Measurements from ENCODE around the gene NDUFS7. TPM values are rescaled to one million over a fixed set of nuclear protein-coding genes. Genes with fewer than 3 reads are reported as not detected.

The NDUFS7 gene
- total RNA-seq, 2 experiments from 2014 or later = 117 to 119 TPM

DNA sequence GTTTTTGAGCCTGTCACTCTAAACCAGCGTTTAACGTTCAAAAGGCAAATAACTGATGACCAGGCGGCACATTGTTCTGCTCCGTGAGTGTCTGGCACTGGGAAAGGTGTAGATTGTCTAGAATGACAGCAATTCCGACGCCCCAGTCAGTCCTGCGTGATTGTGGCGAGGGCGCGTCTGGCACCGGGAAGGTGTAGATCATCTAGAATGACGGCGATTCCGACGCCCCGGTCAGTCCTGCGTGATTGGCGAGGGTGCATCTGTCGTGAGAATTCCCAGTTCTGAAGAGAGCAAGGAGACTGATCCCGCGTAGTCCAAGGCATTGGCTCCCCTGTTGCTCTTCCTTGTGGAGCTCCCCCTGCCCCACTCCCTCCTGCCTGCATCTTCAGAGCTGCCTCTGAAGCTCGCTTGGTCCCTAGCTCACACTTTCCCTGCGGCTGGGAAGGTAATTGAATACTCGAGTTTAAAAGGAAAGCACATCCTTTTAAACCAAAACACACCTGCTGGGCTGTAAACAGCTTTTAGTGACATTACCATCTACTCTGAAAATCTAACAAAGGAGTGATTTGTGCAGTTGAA is 26.1 kb upstream of the NDUFS7 start:
- ChIA-PET POLR2A (no interaction called here), CTCF (interaction anchor here (0.7 kb wide), 1 partner anchor 80 kb away, joined by 3 read pairs; no protein-coding TSS in a partner anchor)
- Mint-ChIP-seq H3K36me3 (peaks cover 45% of the 10 kb centered on the region), H3K9me3 (no peaks in the 10 kb centered on the region), H3K27me3 (no peaks in the 10 kb centered on the region), H3K27ac (no peak overlapping the region), H3K4me1 (ENCODE audit: low read depth) (peaks cover 19% of the 10 kb centered on the region), H3K4me3 (no peak overlapping the region)
- intact Hi-C loops (cut with micrococcal nuclease) = no loop called here
- DNase-seq = no peak

DNA sequence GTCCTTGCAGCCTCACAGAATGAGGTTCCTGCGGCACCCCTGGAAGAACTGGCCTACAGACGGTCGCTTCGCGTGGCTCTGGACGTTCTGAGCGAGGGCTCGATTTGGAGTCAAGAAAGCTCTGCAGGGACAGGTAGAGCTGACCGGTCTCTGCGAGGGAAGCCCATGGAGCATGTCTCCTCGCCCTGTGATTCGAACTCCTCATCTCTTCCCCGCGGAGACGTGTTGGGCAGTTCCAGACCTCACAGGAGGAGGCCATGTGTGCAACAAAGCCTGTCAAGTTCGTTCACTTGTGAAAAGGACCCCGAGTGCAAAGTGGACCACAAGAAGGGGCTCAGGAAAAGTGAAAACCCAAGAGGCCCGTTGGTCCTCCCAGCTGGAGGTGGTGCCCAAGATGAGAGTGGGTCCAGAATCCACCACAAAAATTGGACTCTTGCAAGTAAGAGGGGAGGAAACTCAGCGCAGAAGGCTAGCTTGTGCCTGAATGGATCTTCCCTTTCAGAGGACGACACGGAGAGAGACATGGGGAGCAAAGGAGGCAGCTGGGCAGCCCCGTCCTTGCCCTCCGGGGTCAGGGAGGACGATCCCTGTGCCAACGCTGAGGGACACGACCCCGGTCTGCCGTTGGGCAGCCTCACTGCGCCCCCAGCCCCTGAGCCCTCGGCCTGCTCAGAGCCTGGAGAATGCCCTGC is 23.4 kb upstream of the NDUFS7 start:
- Mint-ChIP-seq H3K9me3 (no peaks in the 10 kb centered on the region), H3K4me3 (no peak overlapping the region), H3K4me1 (ENCODE audit: low read depth) (peaks cover 35% of the 10 kb centered on the region), H3K27me3 (no peaks in the 10 kb centered on the region), H3K36me3 (peaks cover 60% of the 10 kb centered on the region), H3K27ac (no peak overlapping the region)
- intact Hi-C loops (cut with micrococcal nuclease) = no loop called here
- ChIA-PET CTCF (no interaction called here), POLR2A (interaction anchor here (0.6 kb wide), 1 partner anchor 14 kb away, joined by 4 read pairs; no protein-coding TSS in a partner anchor)
- DNase-seq = no peak

DNA sequence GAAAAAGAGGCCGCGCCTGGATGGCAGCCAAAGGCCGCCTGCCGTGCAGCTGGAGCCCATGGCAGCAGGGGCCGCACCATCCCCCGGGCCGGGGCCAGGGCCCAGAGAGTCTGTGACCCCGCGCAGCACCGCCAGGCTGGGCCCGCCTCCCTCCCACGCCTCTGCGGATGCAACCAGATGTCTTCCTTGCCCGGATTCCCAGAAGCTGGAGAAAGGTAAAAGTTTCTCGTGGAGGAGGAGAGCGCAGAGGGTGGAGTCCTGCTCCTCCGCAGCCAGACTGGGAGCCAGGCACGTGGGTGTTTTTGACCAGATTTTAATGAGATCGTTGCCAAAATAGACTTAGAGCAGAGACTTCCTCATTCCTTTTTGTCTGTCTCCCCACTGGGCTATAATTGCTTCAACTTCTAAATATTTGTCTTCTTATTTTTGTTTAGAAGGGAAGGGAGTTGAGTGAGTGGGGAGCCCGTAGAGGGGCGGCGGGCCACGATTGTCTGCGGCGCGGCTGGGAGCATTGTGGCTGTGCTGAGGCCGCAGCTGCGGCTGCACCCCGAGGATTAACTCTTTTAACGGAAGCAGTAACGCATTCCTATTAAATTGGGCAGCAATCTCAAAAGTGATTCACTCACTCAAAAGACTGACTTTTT is 22.8 kb upstream of the NDUFS7 start:
- intact Hi-C loops (cut with micrococcal nuclease) = no loop called here
- Mint-ChIP-seq H3K27me3 (no peaks in the 10 kb centered on the region), H3K27ac (no peak overlapping the region), H3K4me3 (no peak overlapping the region), H3K9me3 (no peaks in the 10 kb centered on the region), H3K36me3 (peaks cover 63% of the 10 kb centered on the region), H3K4me1 (ENCODE audit: low read depth) (peaks cover 30% of the 10 kb centered on the region)
- ChIA-PET CTCF (no interaction called here), POLR2A (no interaction called here)
- no peak for DNase-seq

DNA sequence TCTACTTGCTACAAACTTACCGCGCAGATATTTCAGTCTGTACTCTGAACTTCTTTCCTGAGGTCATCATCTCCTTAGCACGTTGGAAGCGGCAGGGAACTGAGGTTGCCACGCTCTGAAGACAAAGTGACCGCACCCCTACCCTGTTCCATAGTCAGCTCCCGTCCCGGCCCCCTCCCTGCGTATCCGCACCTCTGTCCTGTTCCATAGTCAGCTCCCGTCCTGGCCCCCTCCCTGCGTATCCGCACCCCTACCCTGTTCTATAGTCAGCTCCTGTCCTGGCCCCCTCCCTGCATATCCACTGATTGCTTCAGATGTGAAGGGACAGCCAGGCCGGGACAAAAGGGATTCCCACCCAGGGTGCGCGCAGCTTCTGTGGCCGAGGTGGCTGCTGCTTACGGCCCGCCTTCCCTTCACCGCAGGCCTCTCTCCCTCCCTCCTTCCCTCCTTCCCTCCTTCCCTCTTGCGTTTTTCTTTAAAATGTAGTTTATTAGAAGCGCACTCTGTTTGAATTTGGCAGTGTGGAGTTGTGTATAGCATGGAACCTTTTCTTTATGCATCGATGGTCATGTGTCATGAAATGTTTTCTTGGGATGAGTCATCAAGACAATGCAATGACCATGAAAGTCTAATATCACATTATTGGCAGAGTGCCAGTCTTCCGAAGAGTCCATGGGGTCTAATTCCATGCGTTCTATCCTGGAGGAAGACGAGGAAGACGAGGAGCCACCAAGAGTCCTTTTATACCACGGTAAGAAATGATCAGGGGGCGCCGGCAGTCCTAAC is 21.9 kb upstream of the NDUFS7 start:
- POLR2A ChIA-PET = no interaction called here
- intact Hi-C loops (cut with micrococcal nuclease) = no loop called here
- CTCF ChIA-PET = no interaction called here
- Mint-ChIP-seq H3K36me3 (peaks cover 65% of the 10 kb centered on the region), H3K9me3 (no peaks in the 10 kb centered on the region), H3K4me3 (no peak overlapping the region), H3K4me1 (ENCODE audit: low read depth) (peaks cover 24% of the 10 kb centered on the region), H3K27me3 (no peaks in the 10 kb centered on the region), H3K27ac (no peak overlapping the region)
- no peak for DNase-seq

DNA sequence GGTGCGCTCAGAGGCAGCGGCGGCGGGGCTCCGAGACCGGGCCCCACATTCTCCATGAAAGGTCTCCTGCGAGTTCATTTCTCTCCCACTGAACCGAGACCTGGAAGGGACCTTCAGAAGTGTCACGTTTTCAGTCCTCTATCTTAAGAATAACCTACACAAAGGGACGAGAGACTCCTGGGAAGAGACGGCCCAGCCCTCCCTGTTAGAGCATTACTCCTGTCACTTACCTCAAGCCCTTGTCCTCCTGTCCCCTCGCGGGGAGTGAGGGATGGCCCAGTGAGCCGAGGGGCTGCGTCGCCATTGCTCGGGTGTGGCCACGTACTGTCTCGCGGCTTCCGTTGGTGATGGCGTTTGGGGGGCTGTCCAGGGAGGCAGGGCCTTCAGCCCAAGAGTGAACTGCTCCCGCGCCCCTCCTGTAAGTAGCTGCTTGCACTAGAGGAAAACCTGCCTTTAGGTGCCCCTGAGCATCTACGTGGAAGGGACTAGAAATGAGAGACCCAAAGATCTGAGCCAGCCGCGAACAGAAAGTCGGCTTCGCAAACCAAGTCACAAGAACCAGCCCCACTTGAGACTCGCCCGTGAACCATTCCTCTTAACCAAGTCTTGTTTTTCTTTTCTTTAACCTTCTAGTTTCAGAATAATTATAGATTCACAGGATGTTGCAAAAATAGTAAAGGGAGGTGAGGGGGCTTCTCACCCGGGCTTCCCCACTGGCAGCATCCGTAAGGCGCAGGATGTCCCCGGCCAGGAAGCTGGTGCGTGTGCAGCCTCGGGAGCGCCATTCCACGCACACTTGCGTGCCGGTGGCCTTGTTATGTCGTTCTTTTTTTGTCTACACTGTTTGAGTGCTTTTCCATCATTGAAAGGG is 21.1 kb upstream of the NDUFS7 start:
- ChIA-PET POLR2A (no interaction called here), CTCF (no interaction called here)
- intact Hi-C loops (cut with micrococcal nuclease) = no loop called here
- H3K9me3 Mint-ChIP-seq = no peaks in the 10 kb centered on the region
- no peak for DNase-seq
- no peaks in the 10 kb centered on the region for H3K27me3 Mint-ChIP-seq
- H3K27ac Mint-ChIP-seq = no peak overlapping the region
- no peak overlapping the region for H3K4me3 Mint-ChIP-seq
- H3K36me3 Mint-ChIP-seq = peaks cover 60% of the 10 kb centered on the region
- H3K4me1 Mint-ChIP-seq (ENCODE audit: low read depth) = peaks cover 21% of the 10 kb centered on the region

DNA sequence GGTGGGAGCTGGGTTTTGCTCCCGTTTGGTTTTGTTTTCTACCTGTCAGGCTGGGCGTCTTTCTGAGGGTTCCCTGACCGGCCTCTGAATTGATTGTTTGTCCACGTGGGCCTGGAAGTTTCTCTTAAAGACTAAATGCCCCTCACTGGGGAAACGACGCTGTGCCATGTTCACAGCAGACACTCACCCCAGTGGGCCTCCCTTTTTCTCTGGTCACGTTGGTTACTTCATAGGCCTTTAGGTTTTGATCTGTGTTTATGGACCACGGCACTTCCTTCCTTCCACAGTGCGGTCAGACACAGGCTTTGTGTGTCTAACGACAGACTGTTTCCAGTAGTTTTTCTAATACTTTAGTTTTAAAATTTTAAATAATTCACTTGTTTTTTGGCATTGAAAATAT is 20.1 kb upstream of the NDUFS7 start:
- Mint-ChIP-seq H3K4me1 (ENCODE audit: low read depth) (peaks cover 21% of the 10 kb centered on the region), H3K27ac (no peak overlapping the region), H3K4me3 (no peak overlapping the region), H3K36me3 (peaks cover 50% of the 10 kb centered on the region), H3K27me3 (no peaks in the 10 kb centered on the region), H3K9me3 (no peaks in the 10 kb centered on the region)
- intact Hi-C loops (cut with micrococcal nuclease) = no loop called here
- DNase-seq = no peak
- POLR2A ChIA-PET = no interaction called here
- CTCF ChIA-PET = no interaction called here

DNA sequence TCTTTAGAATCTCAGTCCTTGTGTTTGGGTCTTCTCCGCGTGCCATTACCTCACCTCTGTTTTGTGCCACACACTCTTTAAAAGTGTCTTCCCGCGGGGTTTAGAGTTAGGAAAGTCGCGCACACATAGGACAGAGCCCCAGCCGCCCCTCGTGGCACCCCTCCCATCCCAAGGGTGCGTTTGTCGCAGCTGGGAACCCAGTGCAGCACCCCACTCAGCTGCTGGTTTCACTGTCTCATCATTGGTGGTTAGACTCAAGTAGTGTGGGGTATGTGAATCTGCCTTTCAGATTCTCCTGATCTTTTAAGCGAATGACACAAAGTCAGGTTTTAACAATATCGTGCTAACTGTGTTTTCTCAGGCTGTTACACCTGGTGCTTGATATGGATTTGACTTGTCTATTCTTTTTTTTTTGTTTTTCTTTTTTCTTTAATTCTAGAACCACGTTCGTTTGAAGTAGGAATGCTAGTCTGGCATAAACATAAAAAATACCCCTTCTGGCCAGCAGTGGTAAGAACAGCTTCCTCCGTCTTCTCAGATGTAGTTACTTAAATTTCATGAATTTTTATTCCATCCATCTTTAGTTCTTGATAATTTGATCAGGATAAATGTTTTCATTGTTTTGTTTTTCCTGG is 19.5 kb upstream of the NDUFS7 start:
- H3K36me3 Mint-ChIP-seq = peaks cover 46% of the 10 kb centered on the region
- POLR2A ChIA-PET = no interaction called here
- no peak for DNase-seq
- no peaks in the 10 kb centered on the region for H3K9me3 Mint-ChIP-seq
- H3K27me3 Mint-ChIP-seq = no peaks in the 10 kb centered on the region
- intact Hi-C loops (cut with micrococcal nuclease) = no loop called here
- no peak overlapping the region for H3K27ac Mint-ChIP-seq
- CTCF ChIA-PET = interaction anchor here (1.6 kb wide), 1 partner anchor 85 kb away, joined by 3 read pairs; no protein-coding TSS in a partner anchor
- no peak overlapping the region for H3K4me3 Mint-ChIP-seq
- peaks cover 21% of the 10 kb centered on the region for H3K4me1 Mint-ChIP-seq (ENCODE audit: low read depth)

DNA sequence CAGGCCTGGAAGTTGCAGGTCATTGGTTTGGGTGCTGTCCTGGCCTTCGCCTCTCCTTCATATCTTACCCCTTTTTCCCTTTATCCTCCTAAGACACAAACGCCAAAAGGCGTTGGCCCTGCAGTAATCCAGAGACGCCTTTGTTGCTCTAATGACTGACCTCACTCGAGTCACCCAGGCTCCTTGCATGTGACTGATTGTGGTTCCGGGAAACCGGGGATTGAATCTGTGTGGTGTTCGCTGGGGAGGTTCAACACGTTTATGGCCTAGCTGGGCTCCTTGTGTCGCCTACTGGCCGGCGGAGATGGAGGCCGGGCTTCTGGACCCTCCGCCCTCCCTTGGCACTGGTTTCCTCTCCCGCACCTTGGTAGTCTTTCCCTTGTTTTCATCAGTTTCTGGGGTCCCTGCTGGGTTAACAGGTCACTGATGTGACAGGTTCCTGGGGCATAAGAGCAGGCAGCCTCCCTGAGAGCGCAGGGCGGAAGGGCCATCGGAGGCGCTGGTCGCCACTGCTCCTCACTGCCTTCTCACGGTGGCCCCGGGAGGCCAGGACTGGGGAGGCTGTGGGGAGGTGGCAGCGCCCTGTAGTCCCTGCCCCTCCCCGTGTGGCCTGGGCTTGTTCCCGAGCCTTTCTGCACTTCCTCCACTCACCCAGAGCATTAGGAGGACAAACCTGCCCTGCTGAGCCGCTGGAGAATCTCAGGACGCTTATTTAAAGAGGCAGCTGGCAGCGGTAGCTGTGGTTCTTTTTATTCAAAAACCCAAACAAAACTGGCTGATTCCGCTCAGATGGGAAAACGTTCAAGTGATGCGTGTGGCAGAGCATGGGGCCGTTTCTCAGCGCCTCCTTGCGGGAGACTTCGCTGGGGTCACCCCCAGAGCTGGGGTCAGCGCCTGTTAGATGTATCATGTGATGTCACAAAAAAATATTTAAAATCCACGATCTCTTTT is 18.1 kb upstream of the NDUFS7 start:
- POLR2A ChIA-PET = no interaction called here
- Mint-ChIP-seq H3K27me3 (no peaks in the 10 kb centered on the region), H3K27ac (no peak overlapping the region), H3K4me3 (no peak overlapping the region), H3K9me3 (no peaks in the 10 kb centered on the region), H3K36me3 (peaks cover 39% of the 10 kb centered on the region), H3K4me1 (ENCODE audit: low read depth) (peaks cover 21% of the 10 kb centered on the region)
- CTCF ChIA-PET = interaction anchor here (1.6 kb wide), 1 partner anchor 86 kb away, joined by 3 read pairs; no protein-coding TSS in a partner anchor
- DNase-seq = no peak
- intact Hi-C loops (cut with micrococcal nuclease) = no loop called here

DNA sequence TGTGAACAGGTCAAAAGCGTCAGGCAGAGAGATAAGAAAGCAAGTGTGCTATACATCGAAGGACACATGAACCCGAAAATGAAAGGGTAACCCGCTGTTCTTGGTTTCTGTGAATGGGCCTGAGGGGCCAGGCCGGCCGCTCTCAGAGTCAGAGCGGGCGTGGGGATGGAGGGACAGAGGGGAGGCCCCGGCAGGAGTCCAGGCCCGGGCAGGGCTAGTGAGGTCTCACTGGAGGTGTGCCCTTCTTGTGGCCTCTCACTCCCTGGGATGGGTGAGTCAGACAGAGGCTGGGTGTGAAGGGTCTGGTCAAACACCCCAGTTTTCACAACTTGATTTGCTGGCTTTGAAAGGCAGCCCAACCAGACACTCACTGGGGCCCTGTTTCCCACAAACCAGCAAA is 17.4 kb upstream of the NDUFS7 start:
- Mint-ChIP-seq H3K36me3 (peaks cover 33% of the 10 kb centered on the region), H3K27ac (no peak overlapping the region), H3K4me1 (ENCODE audit: low read depth) (peaks cover 21% of the 10 kb centered on the region), H3K4me3 (no peak overlapping the region), H3K27me3 (no peaks in the 10 kb centered on the region), H3K9me3 (no peaks in the 10 kb centered on the region)
- intact Hi-C loops (cut with micrococcal nuclease) = no loop called here
- CTCF ChIA-PET = no interaction called here
- no peak for DNase-seq
- POLR2A ChIA-PET = no interaction called here

DNA sequence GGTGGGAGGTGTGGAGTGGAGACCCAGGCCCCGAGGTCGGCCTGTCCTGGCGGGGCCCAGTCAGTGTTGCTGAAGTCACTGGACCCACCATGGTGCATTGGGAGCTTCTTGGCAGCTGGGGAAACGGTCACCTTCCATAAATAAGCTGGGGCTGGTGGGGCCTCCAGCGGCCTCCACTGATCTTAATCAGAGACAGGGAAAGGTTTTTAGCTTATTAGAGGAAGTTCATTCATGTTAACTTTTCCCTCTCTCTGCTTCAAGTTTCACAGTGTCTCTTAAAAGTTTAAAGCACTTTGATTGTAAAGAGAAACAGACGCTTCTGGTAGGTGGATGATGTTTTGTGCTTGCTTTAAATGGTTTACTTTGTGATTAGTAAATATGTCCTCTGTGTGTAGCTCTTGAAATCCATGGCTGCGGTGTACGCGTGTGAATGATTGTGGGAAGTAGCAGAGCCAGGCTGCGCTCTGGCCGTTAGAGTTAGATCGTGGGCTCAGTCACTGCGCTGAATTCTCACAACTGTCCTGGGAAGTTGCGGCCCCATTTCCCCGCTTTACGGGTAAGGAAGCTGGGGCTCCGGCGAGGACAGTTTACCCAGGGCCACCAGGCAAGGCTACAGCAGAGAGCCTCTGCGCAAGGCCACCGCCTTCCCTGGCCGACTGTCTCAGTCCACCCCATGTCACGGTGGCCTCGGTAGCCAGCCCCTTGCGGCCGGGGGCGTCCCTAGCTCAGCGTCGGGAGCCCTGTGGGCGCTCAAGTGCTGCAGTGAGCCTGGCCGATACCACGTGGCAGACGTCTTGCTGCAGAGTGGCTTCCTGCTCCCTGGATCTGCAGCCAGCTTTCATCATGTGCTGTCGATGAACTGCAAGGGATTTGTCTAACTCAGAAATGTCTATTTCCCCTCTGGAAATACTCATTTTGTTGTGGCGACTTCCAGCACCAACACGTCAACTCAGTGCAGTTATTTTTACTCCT is 16.5 kb upstream of the NDUFS7 start:
- no peaks in the 10 kb centered on the region for H3K9me3 Mint-ChIP-seq
- CTCF ChIA-PET = no interaction called here
- no peak for DNase-seq
- peaks cover 28% of the 10 kb centered on the region for H3K36me3 Mint-ChIP-seq
- POLR2A ChIA-PET = no interaction called here
- no peak overlapping the region for H3K27ac Mint-ChIP-seq
- H3K4me3 Mint-ChIP-seq = no peak overlapping the region
- H3K27me3 Mint-ChIP-seq = no peaks in the 10 kb centered on the region
- intact Hi-C loops (cut with micrococcal nuclease) = no loop called here
- H3K4me1 Mint-ChIP-seq (ENCODE audit: low read depth) = peaks cover 18% of the 10 kb centered on the region
